NCI-H345 (cell line): Measurements from ENCODE around the gene PDIK1L.

ENCODE experiments used
- DNase-seq: peaks from one replicate; lab custom pipeline; 2025; lab: John Stamatoyannopoulos, UW

Gene PDIK1L

DNA sequence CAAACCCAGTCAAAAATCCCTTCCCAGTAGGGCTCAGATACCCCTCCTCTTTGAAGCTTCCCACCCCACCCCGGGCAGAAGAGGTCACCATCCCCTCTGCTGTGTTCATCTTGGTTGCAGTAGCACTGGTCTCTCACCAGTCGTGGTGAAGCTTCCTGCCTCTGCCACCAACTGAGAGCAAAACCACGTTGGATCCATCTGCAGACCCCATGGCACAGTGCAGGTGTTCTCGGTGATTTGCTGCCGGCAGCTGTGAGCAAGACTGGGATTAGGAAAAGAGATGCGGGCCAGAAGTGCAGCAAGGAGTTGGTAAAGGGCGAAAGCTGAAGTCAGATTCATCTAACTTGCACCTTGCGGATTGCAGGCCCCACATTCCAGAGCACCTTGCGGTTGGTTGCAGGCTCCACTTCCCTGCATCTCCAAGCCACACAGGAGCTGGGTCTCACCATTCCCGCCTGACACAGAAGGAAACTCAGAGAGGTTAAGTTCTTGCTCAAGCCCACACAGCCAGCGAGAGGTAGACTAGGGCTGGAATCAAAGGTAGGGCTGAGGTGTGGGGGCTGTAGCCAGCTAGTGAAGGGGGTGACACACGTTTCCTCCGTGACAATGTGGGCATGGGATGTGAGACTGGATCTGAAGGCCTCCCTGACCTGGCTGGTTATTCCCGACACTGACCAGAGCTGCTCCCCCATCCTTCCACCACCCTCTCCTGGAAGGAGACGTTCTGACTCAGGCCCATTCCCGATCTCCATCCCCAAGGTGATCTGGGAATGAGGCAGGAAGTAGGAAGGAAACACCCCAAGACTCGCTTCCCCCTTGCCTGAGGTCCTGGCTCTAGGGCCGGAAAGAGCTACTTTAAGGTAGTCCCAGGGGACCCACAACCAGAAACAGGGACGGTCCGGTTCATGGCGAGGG is 44.0 kb downstream of the PDIK1L start:
- no peak for DNase-seq

DNA sequence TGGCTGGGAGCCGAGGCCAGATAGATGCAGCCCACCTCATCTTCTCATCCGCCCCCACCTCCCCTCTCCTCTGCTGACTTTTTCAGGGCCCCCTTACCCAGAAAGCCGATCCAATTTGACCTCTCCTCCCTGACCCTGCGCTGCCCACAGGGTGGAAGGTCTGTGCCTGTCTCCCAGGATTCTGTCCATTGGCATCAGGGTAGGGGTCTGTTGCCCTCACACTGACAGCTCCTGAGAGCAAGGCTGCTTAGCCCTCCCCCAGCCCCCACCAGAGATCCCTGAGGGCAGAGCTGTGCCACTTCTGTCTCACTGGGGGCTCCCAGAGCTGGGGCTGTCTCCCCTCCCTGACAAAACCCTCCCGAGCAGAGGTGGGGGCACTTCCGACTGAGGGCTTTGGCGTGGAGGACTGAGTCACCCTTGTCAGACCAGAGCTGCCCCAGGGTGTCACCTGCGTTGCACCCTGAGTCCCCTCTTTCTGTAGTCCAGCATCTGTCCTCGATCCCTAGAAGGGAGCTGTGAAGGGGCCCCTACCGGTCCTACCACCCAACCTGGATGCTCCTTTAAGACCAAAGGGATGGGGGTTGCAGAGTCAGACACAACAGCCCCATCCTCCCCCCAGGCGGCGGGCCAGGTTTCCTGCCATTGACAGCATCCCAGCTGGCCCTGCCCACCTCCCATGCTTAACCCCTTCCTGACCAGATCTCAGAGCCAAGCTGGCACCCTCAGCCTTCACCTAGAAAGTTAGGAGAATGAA is 44.8 kb downstream of the PDIK1L start:
- DNase-seq: peak; percentile 10

DNA sequence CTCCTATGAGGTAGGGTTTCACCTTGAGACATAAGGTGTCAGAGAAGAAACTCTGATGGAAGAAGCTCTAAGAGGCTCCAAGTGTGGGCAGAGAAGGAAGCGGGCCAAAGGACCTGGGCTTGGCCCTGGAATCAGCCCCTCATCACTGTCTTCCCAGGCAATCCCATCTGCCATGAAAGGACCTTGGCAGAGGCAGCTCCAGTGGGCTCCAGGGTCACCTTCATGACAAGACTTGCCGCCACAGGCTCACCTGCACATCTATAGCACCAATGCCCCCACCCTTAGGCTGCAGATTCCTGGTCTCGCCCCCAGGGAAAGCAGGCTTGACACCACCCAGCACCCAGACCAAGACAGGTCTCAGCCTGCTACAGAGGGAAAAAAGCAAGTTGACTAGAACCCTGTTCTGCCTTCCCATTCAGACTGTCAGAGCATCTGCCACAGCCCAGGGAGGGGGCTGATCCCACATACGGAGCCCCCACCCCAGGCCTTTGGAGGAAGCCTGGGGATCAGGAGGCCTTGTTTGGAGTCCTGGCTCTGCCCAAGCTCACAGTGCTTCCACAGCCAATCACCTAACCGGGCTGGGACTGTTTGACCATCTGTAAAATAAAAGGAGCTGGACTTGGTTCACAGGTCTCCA is 46.8 kb downstream of the PDIK1L start:
- DNase-seq: no peak

DNA sequence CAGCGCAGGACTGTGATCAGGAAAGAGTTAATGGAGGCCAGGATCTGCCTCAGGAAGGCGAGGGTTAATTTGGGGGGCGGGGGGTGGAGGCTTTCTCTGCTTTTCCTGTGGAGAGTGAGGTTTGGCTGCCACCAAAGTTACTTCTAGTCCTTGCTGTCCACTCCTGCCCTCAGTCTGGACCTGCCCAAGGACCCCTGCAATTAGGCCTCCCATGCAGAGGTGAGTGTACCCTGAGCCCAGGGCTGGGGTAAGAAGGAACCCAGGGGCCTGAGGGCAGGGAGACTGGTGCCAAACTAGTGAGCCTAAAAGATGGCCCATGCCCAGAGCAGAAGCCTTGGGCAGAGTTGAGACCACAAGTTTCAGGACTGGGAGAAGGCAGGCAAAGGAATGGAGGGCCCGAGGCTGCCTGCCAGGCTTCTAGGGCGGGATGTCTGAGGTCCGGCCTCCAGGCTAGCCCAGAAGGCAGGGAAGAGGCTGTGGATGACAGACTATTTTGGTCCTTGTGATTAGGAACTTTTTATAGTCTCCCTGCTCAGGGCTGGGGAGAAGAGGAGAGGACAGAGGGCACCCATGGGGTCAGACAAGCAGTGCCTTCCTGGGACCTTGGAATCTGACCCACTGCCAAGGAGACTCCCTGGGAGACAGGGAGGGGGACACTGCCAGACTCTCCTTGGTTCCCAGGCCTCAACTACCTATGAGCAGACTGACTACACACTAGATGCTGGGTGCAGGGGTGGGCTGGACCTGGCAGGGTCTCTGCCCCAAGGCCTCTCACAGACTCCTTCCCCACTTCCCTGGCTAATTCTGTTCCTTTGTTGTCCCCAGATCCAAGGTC is 47.5 kb downstream of the PDIK1L start, which contains the start of gene FAM110D:
TSS of gene FAM110D (plus strand) at position 172 of the 835 bp plus-strand sequence. CDS start 2,213 bp downstream, outside the sequence.
- no peak for DNase-seq

DNA sequence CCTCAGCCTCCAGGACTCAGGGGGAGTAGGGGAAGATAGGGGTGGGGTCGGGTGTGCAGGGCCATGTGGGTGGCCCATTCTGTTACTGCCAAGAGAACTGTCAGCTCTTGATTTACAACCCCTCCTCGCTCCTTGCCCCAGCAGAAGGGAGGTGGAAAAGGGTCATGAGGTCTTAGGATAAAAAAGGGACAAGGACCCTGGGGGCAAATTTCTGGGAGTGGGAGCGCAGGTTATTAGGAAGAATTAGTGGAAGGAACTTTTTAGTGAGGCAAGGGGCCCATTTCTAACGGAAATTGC is 48.1 kb downstream of the PDIK1L start:
- DNase-seq: no peak

- no peak for DNase-seq
These were observed 49.1 kb downstream of the PDIK1L start for GRCh38 chr1:26160527-26161414.

- DNase-seq: peak; percentile 7
These were observed 50.0 kb downstream of the PDIK1L start for GRCh38 chr1:26161415-26162219.

DNA sequence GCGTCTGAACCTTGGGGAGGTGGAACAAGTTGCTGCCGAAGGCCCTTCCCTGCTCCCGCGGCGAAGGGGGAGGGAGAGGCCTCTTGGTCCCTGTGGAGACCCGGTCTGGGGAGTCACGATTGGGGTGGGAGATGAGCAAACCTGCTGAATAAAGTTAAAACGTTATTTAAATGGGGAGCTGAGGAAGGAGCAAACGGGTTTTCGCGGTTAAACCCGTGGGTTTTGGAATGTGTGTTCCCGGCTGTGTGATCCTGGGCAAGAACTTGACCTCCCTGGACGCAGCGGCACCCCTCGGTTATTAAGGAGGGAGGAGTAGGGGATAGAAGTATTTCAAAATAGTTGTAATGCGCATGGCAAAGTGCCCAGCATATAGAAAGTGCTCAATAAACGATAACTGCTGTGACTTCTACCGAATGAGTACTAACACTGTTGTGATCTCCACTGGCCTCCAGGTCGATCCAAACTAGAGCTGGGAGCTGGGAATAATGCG is 50.6 kb downstream of the PDIK1L start:
- no peak for DNase-seq

- no peak for DNase-seq
These were observed 52.0 kb downstream of the PDIK1L start for GRCh38 chr1:26163684-26164035.

DNA sequence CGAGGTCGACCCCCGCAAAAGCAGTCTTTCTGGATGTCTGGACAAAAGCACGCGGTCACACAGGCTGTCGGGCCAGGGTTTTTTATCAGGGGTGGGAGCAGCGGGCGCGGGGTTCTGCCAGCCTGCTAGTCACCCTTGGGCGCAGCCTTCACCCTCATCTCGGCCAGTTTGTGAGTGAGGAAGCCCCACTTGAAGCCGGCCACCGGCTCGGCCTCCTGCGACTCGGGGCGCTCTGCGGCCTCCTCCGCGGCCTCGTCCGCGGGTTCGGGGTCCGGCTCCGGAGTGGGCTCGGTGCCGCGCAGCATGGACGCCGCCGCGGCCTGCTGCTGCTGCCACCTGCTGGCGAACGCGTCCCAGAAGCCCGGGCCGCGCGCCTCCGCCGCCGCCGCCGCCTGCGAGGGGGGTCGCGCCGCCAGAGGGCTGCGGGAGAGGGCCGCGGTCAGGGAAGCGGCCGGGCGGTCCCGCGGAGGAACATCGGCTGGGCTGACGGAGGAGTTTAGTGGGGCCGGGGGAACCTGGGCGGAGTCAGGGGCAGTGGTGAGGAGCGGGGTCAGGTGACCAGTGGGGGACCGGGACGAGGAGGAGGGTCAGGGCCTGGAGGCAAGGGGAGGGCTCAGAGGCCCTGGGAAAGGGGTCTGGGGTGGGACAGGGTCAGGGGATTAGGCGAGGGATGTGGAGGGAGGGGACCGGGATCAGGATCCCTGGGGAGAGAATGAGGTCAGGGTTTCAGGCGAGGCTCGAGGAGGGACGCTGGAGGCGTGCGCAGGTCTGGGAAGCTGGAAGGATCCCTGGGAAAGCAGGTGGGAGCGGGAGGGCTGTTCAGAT is 52.6 kb downstream of the PDIK1L start:
- peak; percentile 48 for DNase-seq

GRCh38 chr1:26164861-26165842 is 53.5 kb downstream of the PDIK1L start:
- DNase-seq: no peak

GRCh38 chr1:26166719-26167281 is 55.2 kb downstream of the PDIK1L start:
- DNase-seq: no peak

- DNase-seq: peak; percentile 64
These were observed 57.0 kb downstream of the PDIK1L start, which contains the start of gene C1orf232 for GRCh38 chr1:26168410-26169197. Gene C1orf232 (minus strand): TSS chr1:26168963. CDS start chr1:26168499, 464 bp downstream.

DNA sequence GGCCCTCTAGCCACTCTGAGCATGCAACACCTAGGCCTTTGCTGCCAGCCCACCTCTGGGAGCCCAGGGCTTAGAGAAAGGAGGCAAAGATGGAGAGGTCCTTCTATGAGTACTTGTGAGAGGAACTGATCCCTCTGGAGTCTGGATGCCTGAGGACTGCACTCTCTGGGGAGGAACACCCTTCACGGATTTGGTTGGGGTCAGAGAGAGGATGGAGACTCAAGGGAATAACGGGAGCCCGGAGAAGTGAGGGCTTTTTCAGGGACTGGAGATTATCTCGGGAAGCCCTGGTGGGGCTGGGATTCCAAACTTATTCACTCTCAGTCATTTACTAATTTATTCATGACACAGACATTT is 57.6 kb downstream of the PDIK1L start:
- DNase-seq: no peak

- peak; percentile 93 for DNase-seq
These were observed 58.2 kb downstream of the PDIK1L start, which contains the start of gene ZNF593 for GRCh38 chr1:26169669-26170471. Gene ZNF593 (plus strand): TSS chr1:26169908. CDS start chr1:26169984, 76 bp downstream.

DNA sequence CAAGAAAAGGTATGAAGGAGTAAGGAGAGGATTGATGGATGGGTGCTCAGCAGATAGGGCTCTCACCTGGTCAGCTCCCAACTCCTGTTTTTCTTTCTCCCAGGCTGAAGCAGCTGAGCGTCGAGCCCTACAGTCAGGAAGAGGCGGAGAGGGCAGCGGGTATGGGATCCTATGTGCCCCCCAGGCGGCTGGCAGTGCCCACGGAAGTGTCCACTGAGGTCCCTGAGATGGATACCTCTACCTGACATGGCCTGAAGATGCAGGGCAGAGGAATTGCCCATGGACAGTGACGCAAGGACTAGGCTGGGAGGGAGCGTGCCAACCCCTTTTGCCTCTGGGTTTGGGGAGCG is 58.8 kb downstream of the PDIK1L start:
- DNase-seq: no peak
